Measurements from ENCODE around the gene ASIC1. TPM values are rescaled to one million over a fixed set of nuclear protein-coding genes. Genes with fewer than 3 reads are reported as not detected.

ASIC1 gene
- total RNA-seq, 6 experiments from 2014 or later: 0.07 to 0.19 (median 0.15) TPM; not detected in 2

- intact Hi-C loops (cut with DNase I): no loop called here
- H3K27me3 ChIP-seq: no peaks in the 10 kb centered on the region
- no peaks in the 10 kb centered on the region for H3K36me3 ChIP-seq
- ATAC-seq (no peak), DNase-seq (no peak)
- no peak overlapping the region for H3K27ac ChIP-seq
- H3K9me3 ChIP-seq: no peaks in the 10 kb centered on the region
- H3K4me3 ChIP-seq: no peak overlapping the region
- TF ChIP-seq CTCF (IDR thresholded peaks at IDR 0.05): no peak
- TF ChIP-seq POLR2A (IDR thresholded peaks at IDR 0.05): no peak
- H3K4me1 ChIP-seq: peaks cover 0 to 10% (median 0%) of the 10 kb centered on the region in 4 donors
Observed at GRCh38 chr12:50052544-50052943, 4.9 kb upstream of the ASIC1 start.

GRCh38 chr12:50052964-50053363 lies 4.4 kb upstream of the ASIC1 start:
- no peaks in the 10 kb centered on the region for H3K9me3 ChIP-seq
- WGBS (ENCODE audit: insufficient coverage, low coverage, low lambda C conversion rate, missing lambda C conversion rate): no CpG with 5 or more reads among the region's 7 CpGs
- TF ChIP-seq POLR2A (IDR thresholded peaks at IDR 0.05): no peak
- TF ChIP-seq CTCF (IDR thresholded peaks at IDR 0.05): no peak
- H3K36me3 ChIP-seq: no peaks in the 10 kb centered on the region
- H3K4me1 ChIP-seq: peaks cover 0 to 10% (median 0%) of the 10 kb centered on the region in 4 donors
- no peaks in the 10 kb centered on the region for H3K27me3 ChIP-seq
- intact Hi-C loops (cut with DNase I): no loop called here
- no peak overlapping the region for H3K4me3 ChIP-seq
- no peak overlapping the region for H3K27ac ChIP-seq
- DNase-seq: no peak
- ATAC-seq: no peak

GRCh38 chr12:50053583-50053982 lies 3.8 kb upstream of the ASIC1 start:
- no peak overlapping the region for H3K27ac ChIP-seq
- intact Hi-C loops (cut with DNase I): no loop called here
- no peaks in the 10 kb centered on the region for H3K27me3 ChIP-seq
- peak in 1 of 3 donors; percentile 18 for DNase-seq
- no peak overlapping the region for H3K4me3 ChIP-seq
- H3K36me3 ChIP-seq: no peaks in the 10 kb centered on the region
- TF ChIP-seq CTCF (IDR thresholded peaks at IDR 0.05): no peak
- TF ChIP-seq POLR2A (IDR thresholded peaks at IDR 0.05): no peak
- no peak for ATAC-seq
- 67% methylated on average over 1 of the region's 1 CpG for WGBS (ENCODE audit: insufficient coverage, low coverage, low lambda C conversion rate, missing lambda C conversion rate)
- no peaks in the 10 kb centered on the region for H3K9me3 ChIP-seq
- peaks cover 0 to 10% (median 0%) of the 10 kb centered on the region in 4 donors for H3K4me1 ChIP-seq

- ATAC-seq: peak; percentile 67 to 79 (median 74)
- intact Hi-C loops (cut with DNase I): loop anchor here (5.0 kb wide), 2 partner anchors 84 to 89 kb away; partner anchors contain the start of gene AQP6 (in 1 of the 2)
Observed at GRCh38 chr12:50055831-50056638, 1.4 kb upstream of the ASIC1 start.

More at GRCh38 chr12:50055831-50056638, 1.4 kb upstream of the ASIC1 start:
- no peak overlapping the region for H3K27ac ChIP-seq
- TF ChIP-seq CTCF (IDR thresholded peaks at IDR 0.05) (peak; percentile 88 to 97 (median 93)), POLR2A (IDR thresholded peaks at IDR 0.05) (no peak)
- 3% methylated on average over 14 of the region's 17 CpGs for WGBS (ENCODE audit: insufficient coverage, low coverage, low lambda C conversion rate, missing lambda C conversion rate)
- peak in 1 of 3 donors; percentile 54 for DNase-seq
- H3K4me1 ChIP-seq: peaks cover 0 to 7% (median 0%) of the 10 kb centered on the region in 4 donors
- H3K9me3 ChIP-seq: no peaks in the 10 kb centered on the region
- H3K4me3 ChIP-seq: no peak overlapping the region
- no peaks in the 10 kb centered on the region for H3K36me3 ChIP-seq
- H3K27me3 ChIP-seq: no peaks in the 10 kb centered on the region
